Measurements from ENCODE around the gene IGSF6.
"Not testable (repeated sequence)": the region's sequence is repeated elsewhere in the genome, so short reads cannot be mapped to it uniquely, and the experiment has no call there.

Gene IGSF6

DNA sequence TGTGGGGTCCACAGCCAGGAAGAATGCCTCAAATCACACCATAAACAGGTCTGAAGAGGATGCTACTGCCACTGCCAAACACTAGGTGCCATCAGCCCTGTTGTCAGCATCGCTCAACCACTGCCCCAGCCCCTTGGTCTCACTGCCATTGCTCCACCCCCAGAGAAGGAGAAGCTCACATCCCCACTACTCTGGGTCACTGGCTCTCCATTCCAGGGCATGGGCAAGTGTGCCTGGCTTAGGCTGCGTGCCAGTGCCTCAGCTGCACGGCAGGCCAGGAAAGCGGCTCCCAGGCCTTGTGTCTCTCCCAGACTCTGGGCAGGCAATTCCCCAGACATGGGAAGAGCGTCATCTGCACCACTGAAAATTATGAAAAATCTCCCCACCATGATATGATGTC lies 1.2 kb upstream of the IGSF6 start:
- no peak for DNase-seq

DNA sequence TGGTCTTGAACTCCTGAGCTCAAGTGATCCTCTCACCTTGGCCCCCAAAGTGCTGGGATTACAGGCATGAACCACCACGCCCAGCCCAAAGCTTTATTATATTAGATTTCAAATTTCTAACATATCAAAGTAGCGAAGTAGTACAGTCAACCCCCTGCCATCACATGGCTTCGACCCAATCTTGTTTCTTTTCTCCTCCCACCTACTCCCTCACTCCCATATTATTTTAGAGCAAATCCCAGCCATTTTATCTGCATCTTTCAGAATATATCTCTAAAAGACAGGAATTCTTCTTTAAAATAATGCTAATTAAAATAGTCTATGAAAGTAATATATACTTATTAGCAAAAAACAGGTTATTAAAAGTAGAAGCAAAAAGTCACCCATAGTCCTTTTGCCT lies 893 bp downstream of the IGSF6 start:
- no peak for DNase-seq

DNA sequence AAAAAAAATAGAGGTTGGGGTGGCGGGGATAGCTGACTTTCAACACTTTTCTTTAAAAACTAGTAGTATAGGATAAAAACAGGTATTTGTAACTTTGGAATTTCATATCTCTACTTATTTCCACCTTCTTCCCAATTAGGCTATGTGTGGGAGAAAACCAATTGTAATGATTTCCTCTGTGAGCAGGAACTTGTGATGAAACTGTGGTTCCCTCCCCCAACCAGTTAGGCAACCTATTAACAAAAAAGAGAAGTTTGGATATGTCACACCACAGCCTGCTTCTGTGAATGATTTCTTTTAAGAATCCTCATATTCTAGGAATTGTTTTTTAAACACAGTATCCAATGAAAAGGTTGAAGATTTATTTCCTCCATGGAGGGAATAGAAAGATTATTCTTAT lies 1.9 kb downstream of the IGSF6 start:
- no peak for DNase-seq

DNA sequence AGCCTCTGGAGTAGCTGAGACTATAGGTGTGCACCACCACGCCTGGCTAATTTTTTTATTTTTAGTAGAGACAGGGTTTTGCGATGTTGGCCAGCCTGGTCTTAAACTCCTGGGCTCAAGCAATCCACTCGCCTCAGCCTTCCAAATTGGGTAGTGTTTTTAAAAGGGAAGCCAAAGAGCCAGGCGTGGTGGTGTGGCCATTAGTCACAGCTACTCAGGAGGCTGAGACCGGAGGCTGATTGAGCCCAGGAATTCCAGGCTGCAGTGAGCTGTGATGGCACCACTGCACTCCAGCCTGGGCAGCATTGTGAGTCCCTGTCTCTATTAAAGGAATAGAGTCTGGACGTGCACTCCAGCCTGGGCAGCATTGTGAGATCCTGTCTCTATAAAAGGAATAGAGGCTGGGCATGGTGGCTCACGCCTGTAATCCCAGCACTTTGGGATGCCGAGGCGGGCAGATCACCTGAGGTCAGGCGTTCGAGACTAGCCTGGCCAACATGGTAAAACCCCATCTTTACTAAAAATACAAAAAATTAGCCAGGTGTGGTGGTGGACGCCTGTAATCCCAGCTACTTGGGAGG lies 2.5 kb downstream of the IGSF6 start:
- DNase-seq = not testable (repeated sequence)

DNA sequence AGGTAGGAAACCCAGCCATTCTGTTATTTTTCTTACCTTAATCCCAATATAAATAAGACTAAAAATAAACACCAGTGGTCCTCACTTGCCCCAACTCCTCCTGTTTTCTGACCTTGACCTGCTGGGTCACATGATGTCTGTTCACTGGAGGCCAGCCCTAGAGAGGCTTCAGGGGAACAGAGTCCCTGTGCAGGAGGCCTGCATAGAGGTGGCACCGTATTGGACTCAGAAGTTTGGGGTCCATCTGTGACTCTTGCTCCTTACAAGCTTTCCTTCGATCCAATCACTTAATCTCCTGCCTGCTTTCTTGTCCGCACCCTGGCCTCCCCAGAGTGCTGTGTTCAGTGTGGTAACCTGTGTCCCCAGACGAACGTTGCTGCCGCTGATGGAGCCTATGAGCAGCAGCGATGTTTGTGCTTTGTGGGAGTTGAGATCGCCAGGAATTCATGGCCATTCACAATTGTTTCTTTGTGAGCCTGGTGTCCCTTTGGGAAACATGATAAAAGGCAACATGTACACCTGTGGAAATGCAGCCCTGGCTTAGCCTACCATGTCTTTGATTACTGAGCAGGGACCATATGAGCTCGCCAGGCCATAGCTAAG lies 4.7 kb downstream of the IGSF6 start:
- DNase-seq = no peak

DNA sequence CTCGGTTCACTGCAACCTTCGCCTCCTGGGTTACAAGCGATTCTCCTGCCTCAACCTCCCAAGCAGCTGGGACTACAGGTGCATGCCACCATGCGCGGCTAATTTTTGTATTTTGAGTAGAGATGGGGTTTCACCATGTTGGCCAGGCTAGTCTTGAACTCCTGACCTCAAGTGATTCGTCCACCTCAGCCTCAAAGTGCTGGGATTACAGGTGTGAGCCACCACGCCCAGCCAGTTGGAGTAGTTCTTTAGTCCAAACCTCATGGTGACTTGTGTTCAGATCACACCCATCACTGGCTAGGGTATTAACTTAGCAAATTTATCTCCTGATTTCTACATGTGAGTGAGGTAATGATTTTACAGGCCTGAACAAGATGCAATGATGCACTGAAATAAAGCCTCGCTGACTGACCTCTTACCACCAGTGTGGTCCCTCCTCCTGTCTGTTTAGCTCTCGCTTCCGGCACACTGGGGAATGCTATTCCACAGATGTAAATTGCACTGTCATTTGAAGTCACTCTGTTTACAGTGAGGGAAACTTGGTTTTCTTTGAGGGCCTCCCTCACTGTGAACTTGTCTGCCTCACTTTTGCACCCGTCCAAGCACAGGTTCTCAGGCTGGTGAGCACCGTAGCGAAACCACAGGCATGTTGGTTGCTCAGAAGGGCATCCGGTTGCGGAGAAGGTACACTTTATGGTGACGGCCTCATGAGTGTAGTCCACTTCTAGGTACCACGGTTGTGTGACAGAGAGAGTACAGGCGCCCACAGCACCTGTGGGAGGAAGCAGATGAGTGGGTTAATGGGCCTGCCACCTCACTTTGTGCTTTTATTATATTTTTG lies 5.5 kb downstream of the IGSF6 start:
- peak; percentile 83 for DNase-seq

DNA sequence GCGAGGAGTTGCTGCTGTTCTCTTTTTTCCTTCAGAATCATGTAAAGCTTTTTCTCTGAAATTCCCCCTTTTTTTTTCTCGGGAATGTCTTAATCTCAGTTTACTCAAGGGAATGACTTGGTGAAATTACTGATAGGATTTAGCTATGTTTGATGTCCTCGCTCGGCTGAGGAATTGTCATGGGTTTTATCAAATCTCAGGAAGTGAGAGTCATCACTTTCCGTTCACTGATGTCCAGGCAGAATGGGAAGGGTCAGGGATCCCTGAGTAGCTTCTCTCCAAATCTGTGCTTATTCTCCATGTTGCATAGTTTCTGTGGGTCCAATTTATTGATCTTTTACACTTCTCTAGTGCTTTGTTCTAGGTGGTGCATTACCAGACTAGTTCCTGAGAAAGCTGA lies 6.3 kb downstream of the IGSF6 start:
- DNase-seq = no peak

DNA sequence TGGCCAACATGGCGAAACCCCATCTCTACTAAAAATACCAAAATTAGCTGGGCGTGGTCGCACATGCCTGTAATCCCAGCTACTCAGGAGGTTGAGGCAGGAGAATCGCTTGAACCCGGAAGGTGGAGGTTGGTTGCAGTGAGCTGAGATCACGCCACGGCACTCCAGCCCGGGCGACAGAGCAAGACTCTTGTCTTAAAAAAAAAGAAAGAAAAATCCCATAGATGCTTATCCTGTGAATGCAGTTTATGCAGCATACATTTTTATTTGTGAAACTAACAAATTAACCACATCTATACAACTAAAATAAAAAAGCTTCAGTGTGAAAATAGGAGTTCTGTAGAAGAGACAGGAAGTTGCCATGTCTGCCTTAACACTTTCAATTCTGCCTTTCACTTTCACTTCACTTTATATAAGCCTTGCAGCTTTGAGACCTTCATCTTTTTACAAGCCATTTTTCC lies 7.1 kb downstream of the IGSF6 start:
- peak; percentile 58 for DNase-seq

DNA sequence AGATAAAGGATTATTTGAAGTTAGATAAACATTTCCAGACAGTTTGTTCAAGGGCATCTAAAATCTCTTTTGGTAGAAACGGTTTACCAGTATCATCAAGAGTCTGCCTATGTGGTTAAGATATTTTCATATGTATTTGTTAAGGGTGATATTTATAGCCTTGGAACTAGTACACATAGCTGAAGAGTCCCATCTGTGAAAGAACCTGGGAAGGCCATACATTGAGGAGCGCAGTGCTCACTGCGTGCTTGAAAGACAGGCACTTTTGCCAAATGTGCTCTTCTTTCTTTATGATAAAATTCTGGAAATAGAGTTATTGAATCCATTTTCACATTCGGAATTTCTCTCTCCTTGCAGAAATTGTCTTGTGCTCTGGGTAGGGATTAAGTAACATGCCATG lies 7.7 kb downstream of the IGSF6 start:
- no peak for DNase-seq

DNA sequence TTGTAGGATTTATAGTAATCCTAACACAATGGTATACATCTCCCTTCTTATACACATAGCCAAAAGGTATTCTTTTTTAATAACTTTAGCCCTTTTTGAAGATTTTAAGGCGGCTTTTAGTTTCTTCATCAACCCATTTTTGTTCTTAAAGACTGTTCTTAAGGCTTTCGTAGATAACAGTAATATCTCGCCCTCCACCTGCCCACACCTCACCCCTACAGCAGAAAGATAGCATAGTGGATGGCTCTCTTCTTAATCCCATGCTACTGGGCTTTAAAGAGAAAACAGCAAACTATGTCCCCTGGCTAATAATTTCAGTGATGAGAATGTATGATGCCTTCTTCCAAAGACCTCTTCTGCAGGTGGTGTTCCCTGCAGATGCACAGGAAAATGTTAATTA lies 8.6 kb downstream of the IGSF6 start:
- DNase-seq = no peak

DNA sequence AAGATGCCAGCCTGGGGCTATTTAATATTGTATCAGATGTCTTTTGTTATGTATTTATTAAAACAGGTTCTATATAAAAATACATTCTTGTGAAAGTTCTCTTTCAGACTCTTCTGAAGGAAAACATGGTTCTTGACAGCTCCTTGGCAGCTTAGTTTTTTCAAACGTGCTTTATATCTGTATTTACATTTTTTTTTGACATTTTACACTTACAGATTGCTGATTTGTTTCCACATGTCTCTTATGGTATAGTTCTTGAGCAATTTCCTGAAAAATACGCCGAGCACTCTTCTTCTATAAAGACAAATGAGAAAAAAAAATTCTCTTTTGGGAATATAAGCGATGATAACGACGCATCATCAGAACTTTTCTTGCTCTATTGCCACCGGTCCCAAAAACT lies 9.5 kb downstream of the IGSF6 start:
- no peak for DNase-seq

DNA sequence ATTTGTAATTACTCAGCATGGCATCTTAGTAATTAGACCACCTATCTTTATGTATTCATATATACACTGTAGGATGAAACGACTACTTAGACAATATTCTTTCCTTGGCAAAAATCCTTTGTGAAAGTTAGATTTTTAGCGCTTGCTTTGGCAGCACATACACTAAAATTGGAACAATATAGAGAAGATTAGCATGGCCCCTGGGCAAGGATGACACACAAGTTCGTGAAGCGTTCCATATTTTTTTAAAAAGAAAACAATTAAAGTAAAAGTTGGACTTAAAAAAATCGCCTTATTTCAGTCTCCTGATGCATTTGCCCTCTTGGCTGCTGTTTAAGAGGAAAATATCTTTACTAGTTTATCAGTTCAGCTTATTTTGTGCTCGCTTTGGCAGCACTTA lies 10.5 kb downstream of the IGSF6 start:
- DNase-seq = no peak

DNA sequence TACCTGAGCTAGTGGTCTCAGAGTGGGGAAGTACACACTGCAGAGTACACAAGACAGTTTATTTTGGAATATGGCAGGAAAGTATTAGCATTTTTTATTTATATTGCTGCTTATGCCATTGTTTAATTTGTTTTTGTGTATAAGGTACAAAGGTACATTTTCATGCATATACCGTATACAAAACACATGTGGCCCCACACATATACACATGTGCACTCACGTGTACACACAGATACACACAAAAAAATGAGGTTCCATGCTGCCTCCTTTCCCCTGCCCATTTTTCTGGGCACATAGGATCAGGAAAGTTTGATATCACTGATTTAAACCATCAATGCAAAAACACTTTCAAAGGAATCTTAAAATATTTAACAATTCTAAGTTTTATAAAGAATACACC lies 12.9 kb downstream of the IGSF6 start:
- no peak for DNase-seq

DNA sequence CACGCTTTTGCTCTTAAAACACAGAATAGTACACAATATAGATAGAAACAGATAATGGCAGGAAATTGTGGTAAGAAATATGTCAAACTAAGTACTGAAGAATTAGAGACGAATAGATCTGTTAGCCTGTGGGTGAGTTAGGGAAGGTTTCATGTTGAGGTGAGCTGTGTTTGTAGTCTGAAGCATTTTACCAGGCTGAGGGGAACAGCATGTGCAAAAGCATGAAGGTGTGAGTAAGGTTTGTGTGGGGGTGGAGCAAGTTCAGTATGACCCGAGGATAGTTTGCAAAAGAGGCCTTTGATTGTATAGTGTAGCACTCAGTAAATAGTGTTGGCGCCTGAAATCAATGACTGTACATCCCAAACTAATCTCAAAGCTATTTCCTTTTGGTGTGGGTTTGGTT lies 13.8 kb downstream of the IGSF6 start:
- DNase-seq = peak; percentile 47

DNA sequence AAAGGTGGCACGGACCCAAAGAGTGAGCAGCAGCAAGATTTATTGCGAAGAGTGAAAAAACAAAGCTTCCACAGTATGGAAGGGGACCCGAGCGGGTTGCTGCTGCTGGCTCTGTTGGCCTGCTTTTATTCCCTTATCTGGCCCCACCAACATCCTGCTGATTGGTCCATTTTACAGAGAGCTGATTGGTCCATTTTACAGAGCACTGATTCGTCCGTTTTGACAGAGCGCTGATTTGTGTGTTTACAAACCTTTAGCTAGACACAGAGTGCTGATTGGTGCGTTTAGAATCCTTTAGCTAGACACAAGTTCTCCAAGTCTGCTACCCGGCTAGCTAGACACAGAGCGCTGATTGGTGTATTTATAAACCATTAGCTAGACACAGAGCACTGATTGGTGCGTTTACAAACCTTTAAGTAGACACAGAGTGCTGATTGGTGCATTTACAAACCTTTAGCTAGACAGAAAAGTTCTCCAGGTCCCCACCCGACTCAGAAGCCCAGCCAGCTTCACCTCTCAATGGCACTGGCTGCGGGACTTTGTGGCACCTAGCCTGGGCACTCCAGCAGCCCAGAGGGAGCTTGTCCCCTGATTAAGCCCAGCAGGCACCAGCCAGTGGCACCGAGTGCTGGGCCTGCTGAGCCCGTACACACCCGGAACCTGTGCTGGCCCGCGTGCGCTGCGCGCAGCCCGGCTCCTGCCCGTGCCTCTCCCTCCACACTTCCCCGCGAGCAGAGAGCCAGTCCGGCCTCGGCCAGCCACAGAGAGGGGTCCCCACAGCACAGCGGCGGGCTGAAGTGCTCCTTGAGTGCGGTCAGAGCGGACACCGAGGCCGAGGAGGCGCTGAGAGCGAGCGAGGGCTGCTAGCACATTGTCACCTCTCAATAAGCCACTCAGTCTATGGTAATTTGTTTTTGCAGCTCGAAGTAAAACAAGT lies 15.1 kb downstream of the IGSF6 start:
- no peak for DNase-seq

DNA sequence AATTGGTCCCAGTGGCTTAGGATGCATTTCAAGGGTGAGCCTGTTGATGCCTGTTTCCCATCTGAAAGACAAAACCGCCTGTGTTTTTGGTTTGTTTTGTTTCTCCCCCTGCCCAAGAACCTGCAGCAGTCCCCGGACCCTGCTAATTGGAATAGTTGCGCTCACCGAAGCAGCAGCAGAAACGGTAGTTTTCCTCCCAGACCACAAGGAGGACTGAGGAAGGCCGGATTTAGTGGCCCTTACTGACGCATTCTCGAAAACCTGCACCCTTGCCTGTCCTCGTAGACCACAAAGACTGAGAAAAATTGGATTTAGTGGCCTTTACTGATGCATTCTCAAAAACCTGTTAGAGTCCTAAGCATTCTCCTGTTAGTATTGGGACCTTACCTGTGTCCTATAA lies 16.7 kb downstream of the IGSF6 start:
- DNase-seq = not testable (repeated sequence)

DNA sequence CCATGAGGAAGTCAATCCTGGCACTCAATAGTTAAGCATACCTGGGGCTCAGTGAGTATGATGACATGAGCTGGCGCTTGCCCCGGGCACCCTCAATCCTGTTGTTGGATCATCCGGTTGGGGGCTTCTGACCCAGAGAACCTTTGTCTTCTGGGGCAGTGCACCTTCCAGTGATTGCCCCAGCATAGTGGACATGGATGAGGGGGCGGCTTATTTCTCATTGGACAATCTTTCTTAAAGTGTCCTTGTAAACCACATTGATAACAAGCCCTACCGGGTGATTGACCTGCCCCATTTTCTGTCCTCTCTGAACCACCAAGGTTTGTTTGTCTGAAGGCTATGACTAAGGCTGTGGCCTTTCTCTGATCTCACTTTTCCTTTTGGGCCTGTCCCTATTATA lies 18.2 kb downstream of the IGSF6 start:
- no peak for DNase-seq

DNA sequence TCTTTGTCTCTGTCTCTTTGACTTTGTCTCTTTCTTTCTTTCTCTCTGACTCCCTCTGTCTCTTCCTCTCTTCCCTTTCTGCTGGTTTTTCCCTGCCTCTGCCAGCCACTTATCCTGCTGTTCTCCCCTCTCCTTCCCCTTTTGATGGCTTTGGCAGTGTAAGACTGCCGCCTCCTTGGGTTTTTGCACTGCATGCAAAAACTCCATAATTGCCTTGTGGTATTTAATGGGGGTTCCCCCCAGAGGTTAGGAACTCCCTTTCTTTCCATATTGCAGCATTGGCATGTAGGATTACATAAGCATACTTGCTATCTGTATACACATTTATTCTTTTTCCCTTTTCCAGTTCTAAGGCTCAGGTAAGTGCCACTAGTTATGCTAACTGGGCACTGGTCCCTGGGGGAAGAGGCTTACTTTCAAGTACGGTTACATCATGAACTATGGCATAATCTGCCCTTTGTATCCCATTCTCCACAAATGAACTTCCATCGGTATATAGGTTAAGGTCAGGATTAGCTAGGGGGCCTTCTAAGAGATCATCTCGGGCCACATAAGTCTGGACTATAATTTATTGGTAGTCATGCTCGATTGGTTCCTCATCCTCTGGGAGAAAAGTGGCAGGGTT lies 20.3 kb downstream of the IGSF6 start:
- DNase-seq = not testable (repeated sequence)

DNA sequence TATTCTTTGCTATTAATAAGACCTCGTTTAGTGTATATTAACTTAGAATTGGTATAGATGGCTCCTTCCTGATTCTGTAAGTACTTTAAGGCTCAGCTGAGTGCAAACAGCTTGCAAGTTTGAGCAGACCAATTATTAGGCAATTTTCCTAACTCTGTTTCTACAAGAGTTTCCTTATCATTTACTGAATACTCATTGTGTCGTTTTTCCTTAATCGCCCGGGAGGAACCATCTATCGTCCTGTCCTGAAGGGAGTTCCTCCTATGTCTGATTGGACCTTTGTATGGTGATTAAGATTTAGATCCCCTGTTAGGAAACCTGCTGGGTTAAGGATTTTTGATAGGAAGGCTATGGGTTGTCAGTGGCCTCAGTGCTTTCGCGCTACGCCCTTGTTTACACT lies 21.0 kb downstream of the IGSF6 start:
- not testable (repeated sequence) for DNase-seq

DNA sequence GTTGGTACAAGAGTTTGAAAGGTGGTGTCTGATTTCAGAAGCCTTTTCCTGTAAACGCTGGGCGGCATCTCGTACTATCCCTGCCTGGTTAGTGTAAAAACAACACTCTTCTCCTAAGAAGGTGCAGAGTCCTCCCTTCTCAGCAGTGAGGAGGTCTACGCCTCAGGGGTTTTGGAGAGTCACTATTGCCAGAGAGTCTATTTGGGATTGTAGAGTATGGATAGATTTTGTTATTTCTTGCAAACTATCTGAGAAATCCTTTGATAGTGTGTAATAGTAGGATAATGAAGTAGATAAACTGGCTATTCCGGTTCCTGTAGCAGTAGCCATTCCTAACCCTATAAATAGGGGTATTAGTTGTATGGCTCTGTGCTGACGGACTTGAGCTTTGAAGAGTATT lies 21.5 kb downstream of the IGSF6 start:
- not testable (repeated sequence) for DNase-seq

DNA sequence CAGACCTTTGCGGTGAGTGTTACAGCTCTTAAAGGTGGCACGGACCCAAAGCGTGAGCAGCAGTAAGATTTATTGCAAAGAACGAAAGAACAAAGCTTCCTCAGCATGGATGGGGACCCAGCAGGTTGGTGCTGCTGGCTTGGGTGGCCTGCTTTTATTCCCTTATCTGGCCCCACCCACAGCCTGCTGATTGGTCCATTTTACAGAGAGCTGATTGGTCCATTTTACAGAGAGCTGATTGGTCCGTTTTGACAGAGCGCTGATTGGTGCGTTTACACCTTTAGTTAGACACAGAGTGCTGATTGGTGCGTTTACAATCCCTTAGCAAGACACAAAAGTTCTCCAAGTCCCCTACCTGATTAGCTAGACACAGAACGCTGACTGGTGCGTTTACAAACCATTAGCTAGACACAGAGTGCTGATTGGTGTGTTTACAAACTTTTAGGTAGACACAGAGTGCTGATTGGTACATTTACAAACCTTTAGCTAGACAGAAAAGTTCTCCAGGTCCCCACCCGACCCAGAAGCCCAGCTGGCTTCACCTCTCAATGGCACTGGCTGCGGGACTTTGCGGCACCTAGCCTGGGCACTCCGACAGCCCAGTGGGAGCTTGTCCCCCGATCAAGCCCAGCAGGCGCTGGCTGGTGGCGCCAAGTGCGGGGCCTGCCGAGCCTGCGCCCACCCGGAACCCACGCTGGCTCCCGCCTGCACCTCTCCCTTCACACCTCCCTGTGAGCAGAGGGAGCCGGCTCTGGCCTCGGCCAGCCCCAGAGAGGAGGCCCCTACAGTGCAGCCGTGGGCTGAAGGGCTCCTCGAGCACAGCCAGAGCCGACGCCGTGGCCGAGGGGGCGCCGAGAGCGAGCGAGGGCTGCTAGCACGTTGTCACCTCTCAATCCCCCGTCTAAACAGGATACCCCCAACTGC lies 22.5 kb downstream of the IGSF6 start:
- not testable (repeated sequence) for DNase-seq
